ENCODE measurements around the gene AIMP1.
"Not testable (repeated sequence)": the region's sequence is repeated elsewhere in the genome, so short reads cannot be mapped to it uniquely, and the experiment has no call there.

The AIMP1 gene

DNA sequence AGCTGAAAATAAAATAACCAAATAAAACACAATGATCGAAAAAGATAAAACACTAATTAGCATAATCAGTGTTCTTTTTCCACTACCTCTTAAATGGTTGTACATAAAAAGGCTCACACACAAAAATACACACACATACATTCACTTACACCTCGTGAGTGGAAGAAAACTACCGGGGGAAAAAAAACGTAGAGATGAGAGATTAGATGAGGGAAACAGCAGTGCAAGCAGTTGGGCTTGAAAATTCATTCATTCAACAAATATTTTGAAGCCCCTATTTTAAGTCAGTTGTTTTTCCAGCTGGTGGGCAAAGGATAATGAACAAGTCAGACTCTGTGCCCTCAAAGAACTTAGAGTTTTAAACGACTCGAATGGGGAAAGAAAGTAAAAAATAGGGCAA lies 1.4 kb upstream of the AIMP1 start:
- DNase-seq, result no peak

DNA sequence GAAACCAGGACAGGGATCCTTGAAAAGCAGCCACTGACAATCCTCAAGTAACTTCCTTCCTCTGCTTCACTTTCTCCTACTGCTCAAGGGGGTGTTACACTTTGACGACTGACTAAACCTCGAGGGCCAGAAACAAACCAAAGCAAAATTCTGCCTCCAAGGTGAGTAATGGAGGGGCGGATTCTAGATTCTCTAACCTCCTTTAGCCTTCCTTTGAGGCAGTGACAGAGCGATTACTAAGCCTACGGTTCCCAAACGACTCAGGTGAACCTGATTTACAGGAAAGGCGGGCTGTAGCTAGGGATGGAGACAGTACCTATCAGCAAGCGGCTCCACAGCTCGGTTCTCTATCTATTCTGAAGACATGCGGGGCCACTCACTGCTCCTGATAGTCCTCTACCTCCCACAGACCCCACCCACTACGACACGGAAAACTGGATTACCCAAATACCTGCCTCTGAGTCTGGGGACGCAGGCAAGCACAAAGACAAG lies 828 bp upstream of the AIMP1 start:
- no peak for DNase-seq

DNA sequence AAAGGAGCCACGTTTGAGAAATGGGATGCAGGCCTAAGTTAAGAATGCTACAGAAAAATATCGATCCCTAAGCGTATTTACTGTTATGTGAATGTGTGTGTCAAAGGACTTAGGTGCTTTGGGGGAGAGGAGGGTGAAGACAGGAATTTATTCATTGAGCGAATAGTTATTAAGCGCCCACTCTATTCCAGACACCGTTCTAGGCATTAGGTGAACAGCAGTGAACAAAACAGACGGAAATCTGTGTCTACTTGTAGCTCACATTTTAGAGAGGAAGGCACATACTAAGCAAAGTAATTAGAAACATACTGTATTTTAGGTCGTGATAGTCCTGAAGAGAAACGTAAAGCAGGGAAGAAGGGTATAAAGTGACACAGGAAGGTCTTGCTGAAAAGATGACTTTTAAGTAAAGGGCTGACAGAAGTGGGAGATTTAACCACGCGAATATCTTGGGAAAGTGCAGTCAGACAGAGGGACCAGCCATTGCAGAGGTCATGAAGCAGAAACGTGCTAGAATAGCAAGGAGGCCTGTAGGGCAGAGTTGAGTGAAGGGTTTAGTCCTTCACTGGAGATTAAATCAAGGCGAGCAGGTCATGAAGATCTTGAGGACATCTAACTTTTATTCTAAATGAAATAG lies 541 bp downstream of the AIMP1 start:
- DNase-seq, result no peak

DNA sequence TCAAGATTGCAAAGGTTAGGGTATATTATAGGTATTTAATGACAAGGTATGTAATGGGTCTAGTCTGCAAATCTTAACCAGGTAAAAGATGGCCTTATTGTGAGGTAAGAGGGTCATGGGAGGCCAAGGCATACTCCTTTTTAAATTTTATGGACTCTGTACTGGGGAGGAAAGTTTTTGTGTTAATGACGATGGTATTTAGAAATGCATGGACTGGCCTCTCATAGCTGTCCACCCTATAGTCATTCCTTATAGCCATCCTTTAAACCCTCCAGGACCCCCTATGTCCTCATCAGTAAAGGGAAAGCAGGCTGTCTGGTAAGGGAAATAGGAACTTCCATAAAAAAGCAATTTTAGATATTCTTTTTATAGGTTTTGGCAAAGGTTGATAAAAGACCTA lies 1.5 kb downstream of the AIMP1 start:
- DNase-seq, result no peak

DNA sequence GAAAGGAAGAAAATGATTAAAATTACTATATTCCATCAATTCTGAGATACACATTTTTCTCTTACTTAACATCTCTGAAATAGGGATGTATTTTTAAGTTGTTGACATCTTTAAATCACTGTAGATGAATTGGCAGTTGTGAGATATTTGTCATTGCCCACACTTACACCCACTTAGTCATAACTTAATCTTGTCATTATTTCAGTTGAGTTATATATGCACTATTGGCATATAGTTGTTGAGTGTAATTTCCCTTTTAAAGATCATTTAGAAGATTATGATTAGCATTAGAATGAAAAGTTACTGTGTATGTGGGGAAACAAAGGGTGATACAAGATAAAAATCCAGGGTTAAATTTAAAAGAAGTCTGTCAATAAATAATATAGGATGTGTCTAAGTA lies 2.2 kb downstream of the AIMP1 start:
- no peak for DNase-seq

DNA sequence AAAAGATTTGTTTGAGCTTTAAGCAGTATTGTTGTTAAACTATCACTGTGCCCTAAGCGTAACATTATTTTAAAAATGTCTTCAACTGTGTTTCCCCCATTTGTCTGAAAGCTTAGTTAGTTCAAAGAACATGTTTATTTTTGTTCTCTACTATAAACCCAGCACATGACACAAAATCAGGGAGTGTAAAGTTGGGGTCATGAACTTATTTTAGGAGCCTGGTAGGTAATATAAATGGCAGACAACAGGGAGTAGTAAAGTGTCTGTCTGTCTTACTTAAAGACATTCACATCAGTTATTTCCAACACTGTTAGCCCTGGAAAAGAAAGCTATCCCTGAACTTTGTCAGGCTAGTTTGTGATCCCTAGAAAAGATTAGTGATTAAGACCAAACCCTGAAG lies 3.9 kb downstream of the AIMP1 start:
- no peak for DNase-seq

DNA sequence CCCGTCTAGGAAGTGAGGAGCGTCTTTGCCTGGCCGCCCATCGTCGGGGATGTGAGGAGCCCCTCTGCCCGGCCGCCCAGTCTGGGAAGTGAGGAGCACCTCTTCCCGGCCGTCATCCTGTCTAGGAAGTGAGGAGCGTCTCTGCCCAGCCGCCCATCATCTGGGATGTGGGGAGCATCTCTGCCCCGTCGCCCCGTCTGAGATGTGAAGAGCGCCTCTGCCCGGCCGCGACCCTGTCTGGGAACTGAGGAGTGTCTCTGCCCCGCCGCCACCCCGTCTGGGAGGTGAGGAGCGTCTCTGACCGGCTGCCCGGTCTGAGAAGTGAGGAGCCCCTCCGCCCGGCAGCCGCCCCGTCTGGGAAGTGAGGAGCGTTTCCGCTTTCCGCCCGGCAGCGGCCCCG lies 4.8 kb downstream of the AIMP1 start:
- DNase-seq, result not testable (repeated sequence)

DNA sequence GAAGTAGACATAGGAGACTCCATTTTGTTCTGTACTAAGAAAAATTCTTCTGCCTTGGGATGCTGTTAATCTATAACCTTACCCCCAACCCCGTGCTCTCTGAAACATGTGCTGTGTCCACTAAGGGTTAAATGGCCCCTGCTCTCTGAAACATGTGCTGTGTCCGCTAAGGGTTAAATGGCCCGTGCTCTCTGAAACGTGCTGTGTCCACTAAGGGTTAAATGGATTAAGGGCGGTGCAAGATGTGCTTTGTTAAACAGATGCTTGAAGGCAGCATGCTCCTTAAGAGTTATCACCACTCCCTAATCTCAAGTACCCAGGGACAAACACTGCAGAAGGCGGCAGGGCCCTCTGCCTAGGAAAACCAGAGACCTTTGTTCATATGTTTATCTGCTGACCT lies 5.5 kb downstream of the AIMP1 start:
- DNase-seq, result not testable (repeated sequence)

DNA sequence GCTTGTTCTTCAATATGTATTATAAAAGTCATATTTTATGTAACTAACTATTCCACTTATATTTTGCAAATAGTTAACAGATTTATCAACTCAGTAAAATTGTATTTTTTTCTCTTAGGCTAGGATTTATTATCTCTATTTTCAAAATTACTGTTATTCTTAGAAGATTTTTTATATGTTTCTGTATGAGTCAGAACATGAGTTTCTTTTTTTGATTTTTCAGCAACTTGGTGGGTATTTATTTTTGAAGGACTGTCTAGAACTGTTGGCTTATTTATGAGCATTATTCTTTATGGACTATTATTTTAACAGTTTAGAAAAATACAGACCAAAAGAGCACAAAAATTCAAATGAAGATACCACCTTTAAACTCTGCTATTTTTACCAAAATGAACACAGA lies 6.8 kb downstream of the AIMP1 start:
- no peak for DNase-seq

DNA sequence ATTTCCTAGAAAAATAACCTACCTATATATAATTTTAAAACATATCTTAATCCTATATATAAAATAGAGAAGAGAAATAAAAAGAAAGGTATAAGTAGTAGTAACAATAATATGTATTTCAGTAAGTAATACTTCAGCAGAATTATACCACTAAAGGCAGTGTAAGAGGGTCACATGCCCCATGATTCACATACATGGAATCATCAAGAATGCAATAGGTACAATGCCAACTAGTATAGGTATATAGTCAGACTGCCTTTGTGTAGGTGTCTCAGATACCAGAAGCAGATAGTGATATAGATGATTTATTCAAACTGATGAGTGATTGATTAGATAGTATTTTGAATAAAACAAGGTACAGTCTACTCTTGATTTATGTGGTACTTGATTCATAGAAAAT lies 9.4 kb downstream of the AIMP1 start:
- no peak for DNase-seq

DNA sequence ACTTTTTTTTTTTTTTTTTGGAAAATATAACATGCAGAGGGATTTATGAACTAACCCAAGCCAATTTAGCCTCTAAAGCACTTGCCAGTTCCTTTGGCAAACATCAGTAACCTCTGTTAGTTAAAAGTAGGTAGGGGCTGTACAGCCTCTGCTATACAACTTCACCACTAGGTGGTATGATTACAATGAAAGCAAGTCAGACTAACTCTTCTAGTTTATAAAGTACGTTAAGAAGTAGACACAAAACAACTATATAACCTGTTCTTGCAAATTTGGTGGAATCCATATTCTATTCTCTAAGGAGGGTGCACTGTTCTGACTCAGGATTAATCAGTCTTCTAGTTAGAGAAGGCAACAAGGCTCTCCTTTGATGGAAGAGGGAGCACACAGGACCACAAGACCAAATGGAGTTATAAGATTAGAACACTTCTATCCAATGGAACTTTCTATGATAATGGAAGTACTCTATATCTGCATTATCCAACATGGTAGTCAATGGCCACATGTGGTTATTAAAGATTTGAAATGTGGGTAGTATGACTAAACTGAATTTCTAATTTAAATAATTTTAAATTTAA lies 12.8 kb downstream of the AIMP1 start:
- no peak for DNase-seq

DNA sequence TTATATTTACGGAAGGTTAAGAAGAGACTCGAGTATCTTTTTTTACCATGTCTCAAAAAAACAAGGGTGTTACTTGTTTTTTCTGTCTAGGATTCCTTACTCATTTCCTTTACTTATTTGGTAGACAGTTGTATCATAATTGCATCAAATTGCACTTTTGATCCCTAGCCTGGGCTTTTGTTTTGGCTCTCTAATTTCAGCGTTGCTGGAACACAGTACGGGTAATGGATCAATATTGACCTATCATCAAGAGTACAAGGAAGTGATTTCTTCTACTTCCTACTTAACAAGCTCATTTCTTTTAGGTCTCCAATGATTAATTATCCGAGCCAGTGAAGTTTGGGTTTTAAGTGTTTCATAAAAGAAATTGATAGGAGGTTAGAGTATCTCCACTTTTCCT lies 16.8 kb downstream of the AIMP1 start:
- no peak for DNase-seq

DNA sequence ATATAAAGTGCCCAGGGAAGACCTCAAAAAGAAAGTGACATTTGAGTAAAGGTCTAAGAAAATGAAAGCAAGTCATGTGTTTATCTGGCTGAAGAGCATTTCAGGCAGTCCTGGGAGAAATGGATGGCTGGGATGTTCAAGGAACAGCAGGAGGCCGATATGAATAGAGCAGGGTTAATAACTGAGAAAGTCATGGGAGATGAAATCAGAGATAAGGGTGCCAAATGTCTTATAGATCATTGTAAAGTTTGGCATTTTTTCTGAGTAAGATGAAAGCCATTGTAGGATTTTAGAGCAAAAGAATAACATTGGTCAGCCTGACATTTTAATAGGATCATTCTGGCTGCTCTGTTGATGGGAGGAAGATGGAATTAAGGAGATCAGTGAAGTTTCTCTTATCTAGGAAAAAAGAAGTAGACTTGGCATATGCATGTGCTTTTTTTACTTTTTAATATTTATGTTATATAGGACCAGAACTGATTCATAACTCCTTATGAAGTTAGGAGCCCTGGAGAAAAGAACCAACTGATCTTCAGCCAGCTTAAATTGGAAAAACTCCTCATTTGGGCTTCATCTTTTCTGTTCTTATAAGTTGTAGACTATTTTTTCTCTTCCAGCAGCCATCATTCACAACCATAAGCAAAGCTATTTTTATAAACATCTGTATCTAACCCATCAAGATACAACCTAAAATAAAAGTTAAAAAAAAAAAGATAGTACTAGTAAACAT lies 18.6 kb downstream of the AIMP1 start:
- DNase-seq, result no peak

DNA sequence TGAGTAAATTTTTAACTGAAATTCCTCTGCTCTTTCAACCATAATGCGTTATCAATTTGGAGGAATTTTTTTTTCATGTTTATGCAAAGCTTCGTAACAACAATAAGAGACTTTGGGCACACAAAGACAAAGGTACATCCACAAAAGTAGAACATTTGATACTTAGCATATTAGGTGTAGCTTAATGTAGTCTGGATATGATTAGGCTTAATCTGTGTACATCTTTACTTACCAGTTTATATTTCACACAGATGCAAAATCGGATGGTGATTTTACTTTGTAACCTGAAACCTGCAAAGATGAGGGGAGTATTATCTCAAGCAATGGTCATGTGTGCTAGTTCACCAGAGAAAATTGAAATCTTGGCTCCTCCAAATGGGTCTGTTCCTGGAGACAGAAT lies 20.3 kb downstream of the AIMP1 start:
- DNase-seq, result no peak

DNA sequence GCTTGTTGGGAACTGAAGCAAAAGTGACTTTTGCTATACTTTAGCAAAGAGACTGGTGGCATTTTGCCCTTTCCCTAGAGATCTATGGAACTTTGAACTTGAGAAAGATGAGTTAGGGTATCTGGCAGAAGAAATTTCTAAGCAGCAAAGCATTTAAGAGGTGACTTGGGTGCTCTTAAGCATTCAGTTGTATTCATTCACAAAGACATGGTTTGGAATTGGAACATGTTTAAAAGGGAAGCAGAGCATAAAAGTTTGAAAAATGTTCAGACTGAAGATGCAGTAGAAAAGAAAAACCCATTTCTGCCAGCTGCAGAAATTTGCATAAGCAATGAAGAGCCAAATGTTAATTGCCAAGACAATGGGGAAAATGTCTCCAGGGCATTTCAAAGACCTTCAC lies 21.6 kb downstream of the AIMP1 start:
- DNase-seq, result no peak

DNA sequence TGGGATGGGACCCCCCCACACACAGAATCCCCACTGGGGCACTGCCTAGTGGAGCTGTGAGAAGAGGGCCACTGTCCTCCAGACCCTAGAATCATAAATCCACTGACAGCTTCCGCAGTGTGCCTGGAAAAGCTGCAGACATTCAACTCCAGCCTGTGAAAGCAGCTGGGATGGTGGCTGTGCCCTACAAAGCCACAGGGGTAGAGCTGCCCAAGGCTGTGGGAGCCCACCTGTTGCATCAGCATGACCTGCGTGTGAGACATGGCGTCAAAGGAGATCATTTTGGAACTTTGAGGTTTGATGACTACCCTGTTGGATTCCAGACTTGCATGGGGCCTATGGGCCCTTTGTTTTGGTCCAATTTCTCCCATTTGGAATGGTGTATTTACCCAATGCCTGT lies 22.3 kb downstream of the AIMP1 start:
- DNase-seq, result no peak

DNA sequence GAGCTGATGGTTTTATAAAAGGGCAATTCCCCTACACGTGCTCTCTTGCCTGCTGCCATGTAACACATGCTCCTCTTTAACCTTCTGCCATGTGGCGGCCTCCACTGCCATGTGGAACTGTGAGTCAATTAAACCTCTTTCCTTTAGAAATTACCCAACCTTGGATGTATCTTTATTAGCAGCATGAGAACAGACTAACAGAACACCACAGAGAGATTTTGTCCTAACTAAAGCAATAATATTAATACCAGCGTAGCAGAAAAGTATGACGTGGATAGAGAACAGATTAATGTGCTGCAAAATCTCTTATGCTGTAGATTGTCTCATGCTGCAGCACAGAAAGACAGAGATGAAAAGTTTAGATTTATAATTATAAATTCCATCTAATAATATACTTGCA lies 23.1 kb downstream of the AIMP1 start:
- no peak for DNase-seq

DNA sequence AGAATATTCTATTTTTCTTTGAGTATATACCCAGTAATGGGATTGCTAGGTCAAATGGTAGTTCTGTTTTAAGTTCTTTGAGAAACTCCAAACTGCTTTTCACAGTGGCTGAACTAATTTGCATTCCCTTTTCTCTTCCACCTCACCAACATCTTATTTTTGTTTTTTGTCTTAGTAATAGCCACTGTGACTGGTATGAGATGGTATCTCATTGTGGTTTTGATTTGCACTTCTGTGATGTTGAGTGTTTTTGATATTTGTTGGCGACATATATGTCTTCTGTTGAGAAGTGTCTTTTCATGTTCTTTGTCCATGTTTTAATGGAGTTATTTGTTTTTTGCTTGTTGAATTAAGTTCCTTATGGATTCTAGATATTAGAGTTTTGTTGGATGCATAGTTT lies 24.4 kb downstream of the AIMP1 start:
- no peak for DNase-seq

DNA sequence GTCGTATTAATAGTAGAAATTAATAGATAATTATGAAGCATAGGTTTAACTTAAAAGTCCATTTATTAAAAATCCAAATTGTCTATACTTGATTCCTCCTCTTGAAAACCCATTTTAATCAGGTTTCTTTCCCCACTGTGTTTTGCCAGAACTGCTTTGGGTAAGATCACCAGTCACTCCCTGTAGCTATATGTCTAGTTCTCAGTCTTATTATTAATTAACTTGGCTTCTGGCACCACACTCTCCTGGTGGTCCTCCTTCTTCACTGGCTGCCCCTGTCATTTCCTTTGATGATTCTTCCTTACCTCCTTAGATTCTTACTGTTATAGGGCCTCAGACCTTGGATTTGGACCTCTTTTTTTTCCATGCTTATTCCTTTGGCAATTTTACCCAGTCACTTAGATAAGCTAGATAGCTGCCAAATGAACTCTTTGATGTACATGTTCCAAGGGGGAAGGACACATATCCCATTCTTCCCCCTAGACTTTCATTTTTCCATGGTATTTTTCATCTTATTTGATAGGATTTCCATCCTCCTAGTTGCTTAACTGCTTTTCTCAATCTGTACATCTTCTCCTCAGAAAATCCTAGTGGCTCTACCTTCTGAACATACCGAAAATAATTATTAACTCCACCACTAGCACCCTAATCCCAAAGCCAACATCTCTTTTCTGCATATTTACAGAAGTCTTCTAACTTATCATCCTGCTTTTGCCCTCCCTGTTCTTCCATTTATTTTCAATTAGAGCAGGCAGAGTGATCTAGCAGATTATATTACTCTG lies 27.7 kb downstream of the AIMP1 start:
- no peak for DNase-seq

DNA sequence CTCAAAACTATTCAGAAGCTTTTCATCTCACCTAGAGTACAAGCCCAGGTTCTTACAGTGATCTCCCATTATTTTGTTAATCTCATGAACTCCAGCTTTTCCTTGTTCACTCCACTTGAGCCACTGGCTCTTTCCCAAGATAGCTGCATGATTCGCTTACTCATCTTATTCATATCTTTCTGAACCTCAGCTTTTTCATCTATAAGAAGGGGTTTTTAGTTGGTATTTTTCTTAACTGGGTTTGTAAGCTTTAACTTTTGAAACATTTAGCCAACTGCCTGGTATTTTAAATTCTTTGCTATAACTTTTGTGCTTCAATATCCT lies 28.3 kb downstream of the AIMP1 start:
- no peak for DNase-seq

DNA sequence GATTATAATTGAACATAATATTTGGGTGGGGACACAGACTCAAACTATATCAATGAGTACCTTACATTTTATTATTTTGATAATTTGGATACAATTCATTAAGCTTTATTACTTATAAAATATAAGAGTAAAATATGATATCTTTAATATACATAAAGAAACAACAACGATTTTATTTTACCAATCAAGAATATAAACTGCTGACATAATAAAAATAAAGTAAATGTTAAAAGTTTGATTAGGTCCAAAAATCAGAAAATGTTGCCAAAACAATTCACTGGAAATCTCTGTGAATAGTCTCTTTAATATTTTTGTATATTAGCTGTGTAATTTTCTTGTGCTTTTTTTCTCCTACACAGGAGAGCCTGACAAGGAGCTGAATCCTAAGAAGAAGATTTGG lies 30.8 kb downstream of the AIMP1 start:
- DNase-seq, result no peak

DNA sequence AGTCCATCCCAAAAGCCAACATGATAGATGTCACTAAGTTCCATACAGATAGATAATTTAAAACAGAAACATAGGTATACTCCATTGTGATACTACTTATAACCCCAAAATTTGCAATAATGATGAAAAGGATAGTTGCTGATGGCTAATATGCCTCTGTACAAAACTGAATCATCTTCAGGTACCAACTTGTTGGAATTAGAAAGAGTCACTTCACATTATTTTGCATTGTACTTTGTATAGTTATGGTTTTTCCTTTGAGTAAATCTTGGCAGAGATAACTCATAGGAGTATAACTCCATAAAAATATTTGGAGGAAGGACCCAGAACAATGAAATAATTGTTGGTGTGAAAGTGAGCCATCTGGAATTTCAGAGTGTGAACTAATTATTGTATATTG lies 34.7 kb downstream of the AIMP1 start:
- no peak for DNase-seq

DNA sequence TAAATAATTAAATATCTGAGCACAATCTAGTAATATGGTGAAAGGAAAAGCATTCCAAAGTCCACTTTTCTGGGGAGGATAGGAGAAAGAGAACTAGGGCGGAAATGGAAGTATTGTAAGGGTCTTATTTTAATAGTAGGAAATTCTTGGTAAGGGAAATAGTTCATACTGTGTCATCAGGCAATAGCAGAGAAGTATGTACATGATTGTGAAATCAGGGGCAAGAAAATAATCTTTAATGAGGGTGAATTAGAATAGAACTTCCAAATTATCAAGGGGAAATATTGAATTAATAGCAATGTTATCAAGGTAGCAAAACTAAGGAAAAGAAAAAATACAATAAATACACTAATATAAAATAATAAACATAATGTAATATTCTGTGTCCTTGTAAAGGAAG lies 37.4 kb downstream of the AIMP1 start:
- DNase-seq, result no peak

DNA sequence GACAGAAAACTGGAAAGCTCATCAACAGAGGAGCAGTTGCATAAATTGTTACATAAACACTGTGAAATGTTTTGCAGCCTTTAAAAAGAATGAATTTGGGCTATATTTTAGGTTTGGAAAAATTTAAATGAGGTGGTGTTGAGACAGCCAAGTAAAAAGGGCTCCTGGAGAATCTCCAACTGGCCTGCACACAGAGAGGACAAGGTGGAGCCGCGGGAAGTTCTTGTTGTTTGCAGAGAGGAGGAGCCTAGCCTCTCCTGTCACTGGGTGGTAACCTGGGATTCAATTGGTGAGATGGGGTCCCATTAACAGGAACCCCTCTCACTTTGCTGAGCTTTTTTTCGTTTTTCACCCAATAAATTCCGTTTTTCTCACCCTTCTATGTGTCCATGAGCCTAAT lies 38.8 kb downstream of the AIMP1 start:
- DNase-seq, result no peak
